ENCODE results near the gene BLOC1S2.

DNA sequence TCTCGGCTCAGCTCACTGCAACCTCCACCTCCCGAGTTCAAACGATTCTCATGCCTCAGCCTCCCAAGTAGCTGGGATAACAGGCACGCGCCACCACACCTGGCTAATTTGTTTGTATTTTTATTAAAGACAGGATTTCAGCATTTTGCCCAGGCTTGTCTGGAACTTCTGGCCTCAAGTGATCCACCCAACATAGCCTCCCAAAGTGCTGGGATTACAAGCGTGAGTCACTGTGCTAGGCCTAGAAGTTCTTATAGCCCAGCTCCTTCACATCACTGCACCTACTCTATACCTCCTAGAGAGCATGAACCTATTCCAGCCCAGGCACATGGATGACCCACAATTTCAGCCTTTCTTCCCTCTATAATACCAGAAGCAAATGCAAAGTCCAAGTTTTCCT is 1.3 kb upstream of the BLOC1S2 start:
- no peak for TF ChIP-seq EZH2 (IDR thresholded peaks at IDR 0.05; ENCODE audit: insufficient read depth, low read length)
- TF ChIP-seq, protein P1, sequence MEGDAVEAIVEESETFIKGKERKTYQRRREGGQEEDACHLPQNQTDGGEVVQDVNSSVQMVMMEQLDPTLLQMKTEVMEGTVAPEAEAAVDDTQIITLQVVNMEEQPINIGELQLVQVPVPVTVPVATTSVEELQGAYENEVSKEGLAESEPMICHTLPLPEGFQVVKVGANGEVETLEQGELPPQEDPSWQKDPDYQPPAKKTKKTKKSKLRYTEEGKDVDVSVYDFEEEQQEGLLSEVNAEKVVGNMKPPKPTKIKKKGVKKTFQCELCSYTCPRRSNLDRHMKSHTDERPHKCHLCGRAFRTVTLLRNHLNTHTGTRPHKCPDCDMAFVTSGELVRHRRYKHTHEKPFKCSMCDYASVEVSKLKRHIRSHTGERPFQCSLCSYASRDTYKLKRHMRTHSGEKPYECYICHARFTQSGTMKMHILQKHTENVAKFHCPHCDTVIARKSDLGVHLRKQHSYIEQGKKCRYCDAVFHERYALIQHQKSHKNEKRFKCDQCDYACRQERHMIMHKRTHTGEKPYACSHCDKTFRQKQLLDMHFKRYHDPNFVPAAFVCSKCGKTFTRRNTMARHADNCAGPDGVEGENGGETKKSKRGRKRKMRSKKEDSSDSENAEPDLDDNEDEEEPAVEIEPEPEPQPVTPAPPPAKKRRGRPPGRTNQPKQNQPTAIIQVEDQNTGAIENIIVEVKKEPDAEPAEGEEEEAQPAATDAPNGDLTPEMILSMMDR (IDR thresholded peaks at IDR 0.05; ENCODE audit: insufficient read depth, low read depth, low read length), result no peak

All from astrocyte (in vitro differentiated cells and primary cell).